Measurements from ENCODE around the gene MRPS34.

The MRPS34 gene

DNA sequence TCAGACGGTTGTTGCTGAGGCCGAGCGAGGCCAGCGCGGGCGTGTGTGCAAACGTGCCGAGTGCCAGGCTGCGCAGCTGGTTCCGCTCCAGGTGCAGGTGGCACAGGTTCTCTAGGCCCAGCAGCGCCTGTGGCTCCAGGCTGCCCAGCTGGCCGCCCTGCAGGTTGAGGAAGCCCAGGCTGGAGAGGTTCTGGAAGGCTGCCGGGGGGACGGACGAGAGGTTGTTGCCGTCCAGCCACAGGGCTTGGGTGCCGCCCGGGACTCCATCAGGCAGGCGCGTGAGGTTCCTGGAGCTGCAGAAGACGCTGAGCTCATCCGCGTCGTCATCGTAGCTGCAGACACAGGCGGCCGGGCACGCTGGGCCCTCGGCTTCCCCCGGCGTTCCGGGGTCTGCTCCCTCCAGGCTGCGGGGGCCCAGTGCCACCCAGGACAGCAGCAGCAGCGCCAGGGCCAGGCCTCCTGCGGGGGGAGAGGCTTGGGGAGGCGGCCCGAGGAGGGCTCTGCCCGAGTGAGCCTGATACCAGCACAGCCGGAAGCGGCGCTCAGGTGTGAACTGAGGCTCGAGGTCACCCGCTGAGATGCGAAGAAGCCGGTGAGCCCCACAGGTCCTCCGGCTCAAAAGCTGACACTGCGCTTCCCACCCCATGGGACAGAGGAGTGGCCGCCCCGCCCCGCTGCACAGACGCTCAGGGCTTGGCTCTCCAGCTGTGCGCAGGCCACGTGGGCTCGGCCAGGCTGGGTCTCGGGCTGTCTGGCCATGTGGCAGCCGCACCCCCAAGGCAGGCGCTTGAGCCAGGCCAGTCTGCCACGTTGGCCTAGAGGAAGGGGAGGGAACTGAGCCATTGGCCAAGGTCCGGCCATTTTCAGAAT, 19.2 kb upstream of the MRPS34 start:
- no peak overlapping the region for H3K4me3 ChIP-seq (ENCODE audit: low read length)
- H3K27ac ChIP-seq (ENCODE audit: low read depth, low read length) = no peak overlapping the region
- no peak overlapping the region for H3K9ac ChIP-seq (ENCODE audit: low read length)
- peaks cover 4% of the 10 kb centered on the region for H3K36me3 ChIP-seq (ENCODE audit: control insufficient read depth, insufficient read depth, low read length)
- H3K4me1 ChIP-seq (ENCODE audit: control insufficient read depth, insufficient read depth, low read length) = no peaks in the 10 kb centered on the region
- H3K27me3 ChIP-seq (ENCODE audit: control insufficient read depth, insufficient read depth, low read length) = no peaks in the 10 kb centered on the region

DNA sequence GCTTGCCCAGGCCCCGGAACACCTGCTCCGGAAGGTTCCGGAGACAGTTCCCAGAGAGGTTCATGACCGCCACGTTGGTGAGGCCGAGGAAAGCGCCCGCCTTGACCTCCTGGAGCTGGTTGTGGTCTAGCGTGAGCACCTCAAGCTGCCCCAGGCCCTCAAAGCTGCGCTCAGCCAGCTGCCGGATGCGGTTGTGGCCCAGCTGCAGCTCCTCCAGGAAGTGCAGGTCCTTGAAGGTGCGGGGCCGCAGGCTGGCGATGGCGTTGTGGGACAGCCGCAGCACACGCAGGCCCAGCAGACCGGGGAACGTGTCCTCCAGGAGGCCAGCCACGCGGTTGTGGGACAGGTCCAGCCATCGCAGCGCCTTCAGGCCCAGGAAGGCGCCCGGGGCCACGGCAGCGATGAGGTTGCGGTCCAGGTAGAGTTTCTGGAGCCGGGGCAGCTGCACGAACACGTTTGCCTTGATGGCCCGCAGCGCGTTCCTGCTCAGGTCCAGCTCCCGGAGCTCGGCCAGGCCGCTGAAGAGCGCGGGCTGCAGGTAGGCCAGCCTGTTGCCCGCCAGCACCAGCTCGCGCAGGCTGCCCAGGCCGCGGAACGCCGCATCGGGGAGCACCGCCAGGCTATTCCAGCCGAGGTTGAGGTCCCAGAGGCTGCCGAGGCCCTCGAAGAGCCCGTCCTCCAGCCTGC, 18.5 kb upstream of the MRPS34 start:
- no peaks in the 10 kb centered on the region for H3K4me1 ChIP-seq (ENCODE audit: control insufficient read depth, insufficient read depth, low read length)
- H3K9ac ChIP-seq (ENCODE audit: low read length) = no peak overlapping the region
- peaks cover 4% of the 10 kb centered on the region for H3K36me3 ChIP-seq (ENCODE audit: control insufficient read depth, insufficient read depth, low read length)
- no peak overlapping the region for H3K27ac ChIP-seq (ENCODE audit: low read depth, low read length)
- H3K27me3 ChIP-seq (ENCODE audit: control insufficient read depth, insufficient read depth, low read length) = no peaks in the 10 kb centered on the region
- H3K4me3 ChIP-seq (ENCODE audit: low read length) = no peak overlapping the region

DNA sequence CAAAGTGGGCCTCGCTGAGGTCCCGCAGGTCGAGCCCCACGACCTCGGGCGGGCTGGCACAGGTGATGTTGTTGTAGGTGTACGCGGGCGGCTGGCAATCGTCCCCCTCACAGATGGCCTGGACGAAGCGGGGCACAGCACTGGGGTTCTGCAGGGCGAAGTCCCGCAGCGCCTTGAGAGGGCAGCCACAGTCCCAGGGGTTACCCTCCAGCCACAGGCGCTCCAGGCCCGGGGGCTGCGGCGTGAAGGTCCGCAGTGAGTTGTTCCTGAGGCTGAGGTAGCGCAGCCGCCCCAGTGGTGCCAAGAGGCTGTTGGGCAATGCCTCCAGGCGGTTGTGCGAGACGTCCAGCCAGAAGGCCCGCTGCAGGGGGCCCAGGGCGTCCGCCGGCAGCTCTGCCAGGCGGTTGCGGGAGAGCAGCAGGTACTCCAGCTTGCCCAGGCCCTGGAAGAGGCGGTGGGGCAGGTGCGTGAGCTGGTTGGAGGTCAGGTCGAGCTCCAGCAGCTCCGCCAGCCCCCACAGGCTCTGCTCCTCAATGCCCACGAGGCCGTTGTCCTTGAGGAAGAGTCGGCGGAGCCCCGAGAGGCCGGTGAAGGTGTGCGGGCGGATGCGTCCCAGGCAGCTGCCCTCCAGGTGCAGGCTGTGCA, 17.8 kb upstream of the MRPS34 start:
- Histone ChIP-seq H3K4me1 (ENCODE audit: control insufficient read depth, insufficient read depth, low read length) (no peaks in the 10 kb centered on the region), H3K27ac (ENCODE audit: low read depth, low read length) (no peak overlapping the region), H3K27me3 (ENCODE audit: control insufficient read depth, insufficient read depth, low read length) (no peaks in the 10 kb centered on the region), H3K4me3 (ENCODE audit: low read length) (no peak overlapping the region), H3K36me3 (ENCODE audit: control insufficient read depth, insufficient read depth, low read length) (peaks cover 4% of the 10 kb centered on the region), H3K9ac (ENCODE audit: low read length) (no peak overlapping the region)

DNA sequence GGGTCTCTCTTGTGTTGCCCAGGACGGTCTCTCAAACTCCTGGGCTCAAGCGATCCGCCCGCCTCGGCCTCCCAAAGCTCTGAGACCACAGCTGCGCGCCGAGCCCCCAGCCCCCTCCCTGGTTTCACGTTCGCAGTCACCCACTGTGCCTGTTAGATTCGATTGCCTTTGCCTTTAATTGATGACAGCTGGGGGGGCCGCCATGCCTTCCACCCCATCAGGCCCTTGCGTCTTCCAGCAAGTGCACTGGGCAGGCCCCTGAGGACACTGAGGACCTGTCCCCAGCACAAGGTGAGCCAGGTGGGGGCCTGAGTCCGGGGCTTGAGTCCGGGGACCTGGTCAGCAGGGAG, 17.3 kb upstream of the MRPS34 start:
- no peaks in the 10 kb centered on the region for H3K4me1 ChIP-seq (ENCODE audit: control insufficient read depth, insufficient read depth, low read length)
- no peak overlapping the region for H3K27ac ChIP-seq (ENCODE audit: low read depth, low read length)
- no peaks in the 10 kb centered on the region for H3K27me3 ChIP-seq (ENCODE audit: control insufficient read depth, insufficient read depth, low read length)
- no peak overlapping the region for H3K4me3 ChIP-seq (ENCODE audit: low read length)
- H3K36me3 ChIP-seq (ENCODE audit: control insufficient read depth, insufficient read depth, low read length) = peaks cover 6% of the 10 kb centered on the region
- no peak overlapping the region for H3K9ac ChIP-seq (ENCODE audit: low read length)

DNA sequence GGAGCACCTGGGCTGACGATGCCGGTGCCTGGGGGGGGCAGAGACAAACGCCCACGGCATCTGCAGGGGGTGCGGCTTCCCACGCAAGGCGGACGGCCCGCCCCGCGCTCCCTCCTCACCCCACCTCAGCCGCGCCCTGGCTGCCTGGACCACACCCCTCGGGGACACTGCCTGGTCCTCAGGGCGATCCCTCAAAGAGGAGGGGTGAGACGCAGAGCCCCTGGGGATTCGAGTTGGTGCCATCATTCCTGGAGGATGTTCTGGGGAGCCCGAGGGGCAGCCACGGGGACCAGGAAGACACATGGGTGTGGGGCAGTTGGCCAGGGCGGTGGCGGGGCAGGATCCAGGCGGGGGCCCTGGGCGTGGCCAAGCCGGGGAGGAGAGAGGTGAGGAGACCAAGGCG, 16.7 kb upstream of the MRPS34 start:
- Histone ChIP-seq H3K4me1 (ENCODE audit: control insufficient read depth, insufficient read depth, low read length) (peaks cover 2% of the 10 kb centered on the region), H3K27me3 (ENCODE audit: control insufficient read depth, insufficient read depth, low read length) (no peaks in the 10 kb centered on the region), H3K27ac (ENCODE audit: low read depth, low read length) (no peak overlapping the region), H3K36me3 (ENCODE audit: control insufficient read depth, insufficient read depth, low read length) (peaks cover 7% of the 10 kb centered on the region), H3K4me3 (ENCODE audit: low read length) (no peak overlapping the region), H3K9ac (ENCODE audit: low read length) (no peak overlapping the region)

DNA sequence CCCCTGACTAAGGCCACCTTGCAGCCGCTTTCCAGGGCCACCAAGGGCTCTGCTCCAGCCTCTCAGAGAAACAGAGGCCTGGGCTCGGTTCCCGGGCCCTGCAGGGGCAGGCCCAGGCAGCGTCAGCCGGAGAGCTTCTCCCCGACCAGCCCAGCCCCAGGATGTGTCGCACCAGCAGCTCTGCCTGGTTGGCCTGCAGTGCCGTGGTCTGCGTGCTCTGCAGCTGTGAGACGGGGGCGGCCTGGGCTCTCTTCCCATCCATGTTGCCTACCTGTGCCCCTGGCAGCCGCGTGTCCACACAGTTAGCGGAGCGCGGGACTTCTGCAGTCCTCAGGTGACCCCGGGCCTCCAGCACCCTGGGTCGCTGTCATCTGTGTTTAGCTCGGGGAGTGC, 15.8 kb upstream of the MRPS34 start:
- H3K27me3 ChIP-seq (ENCODE audit: control insufficient read depth, insufficient read depth, low read length) = no peaks in the 10 kb centered on the region
- H3K36me3 ChIP-seq (ENCODE audit: control insufficient read depth, insufficient read depth, low read length) = peaks cover 7% of the 10 kb centered on the region
- H3K4me3 ChIP-seq (ENCODE audit: low read length) = no peak overlapping the region
- H3K9ac ChIP-seq (ENCODE audit: low read length) = no peak overlapping the region
- peaks cover 5% of the 10 kb centered on the region for H3K4me1 ChIP-seq (ENCODE audit: control insufficient read depth, insufficient read depth, low read length)
- no peak overlapping the region for H3K27ac ChIP-seq (ENCODE audit: low read depth, low read length)

DNA sequence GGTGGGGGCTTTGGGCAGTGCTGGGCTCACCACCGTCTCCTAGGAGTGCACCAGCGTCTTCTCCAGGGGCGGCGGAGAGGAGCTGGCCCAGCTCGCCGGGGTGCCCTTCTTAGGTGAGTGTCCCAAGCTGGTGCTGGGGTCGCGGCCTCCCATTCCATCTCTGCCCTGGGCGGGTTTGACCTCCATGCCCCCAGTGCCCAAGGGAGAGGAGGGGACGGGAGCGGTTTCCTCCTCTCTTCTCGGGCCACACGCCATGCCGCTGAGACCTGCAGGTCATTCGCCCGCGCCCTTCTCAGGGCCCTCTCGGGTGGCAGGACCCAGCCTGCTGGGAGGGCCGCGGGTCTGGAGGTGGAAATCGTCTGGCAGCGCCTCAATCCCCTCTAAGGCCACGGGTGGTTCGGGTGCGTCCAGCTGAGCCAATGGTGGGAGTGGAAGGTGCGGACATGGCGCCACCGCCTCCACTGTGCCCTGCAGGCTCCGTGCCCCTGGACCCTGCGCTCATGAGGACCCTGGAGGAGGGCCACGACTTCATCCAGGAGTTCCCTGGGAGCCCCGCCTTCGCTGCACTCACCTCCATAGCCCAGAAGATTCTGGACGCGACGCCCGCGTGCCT, 15.3 kb upstream of the MRPS34 start:
- H3K27me3 ChIP-seq (ENCODE audit: control insufficient read depth, insufficient read depth, low read length) = no peaks in the 10 kb centered on the region
- peaks cover 7% of the 10 kb centered on the region for H3K36me3 ChIP-seq (ENCODE audit: control insufficient read depth, insufficient read depth, low read length)
- H3K27ac ChIP-seq (ENCODE audit: low read depth, low read length) = no peak overlapping the region
- H3K4me3 ChIP-seq (ENCODE audit: low read length) = no peak overlapping the region
- H3K9ac ChIP-seq (ENCODE audit: low read length) = no peak overlapping the region
- H3K4me1 ChIP-seq (ENCODE audit: control insufficient read depth, insufficient read depth, low read length) = peaks cover 5% of the 10 kb centered on the region

DNA sequence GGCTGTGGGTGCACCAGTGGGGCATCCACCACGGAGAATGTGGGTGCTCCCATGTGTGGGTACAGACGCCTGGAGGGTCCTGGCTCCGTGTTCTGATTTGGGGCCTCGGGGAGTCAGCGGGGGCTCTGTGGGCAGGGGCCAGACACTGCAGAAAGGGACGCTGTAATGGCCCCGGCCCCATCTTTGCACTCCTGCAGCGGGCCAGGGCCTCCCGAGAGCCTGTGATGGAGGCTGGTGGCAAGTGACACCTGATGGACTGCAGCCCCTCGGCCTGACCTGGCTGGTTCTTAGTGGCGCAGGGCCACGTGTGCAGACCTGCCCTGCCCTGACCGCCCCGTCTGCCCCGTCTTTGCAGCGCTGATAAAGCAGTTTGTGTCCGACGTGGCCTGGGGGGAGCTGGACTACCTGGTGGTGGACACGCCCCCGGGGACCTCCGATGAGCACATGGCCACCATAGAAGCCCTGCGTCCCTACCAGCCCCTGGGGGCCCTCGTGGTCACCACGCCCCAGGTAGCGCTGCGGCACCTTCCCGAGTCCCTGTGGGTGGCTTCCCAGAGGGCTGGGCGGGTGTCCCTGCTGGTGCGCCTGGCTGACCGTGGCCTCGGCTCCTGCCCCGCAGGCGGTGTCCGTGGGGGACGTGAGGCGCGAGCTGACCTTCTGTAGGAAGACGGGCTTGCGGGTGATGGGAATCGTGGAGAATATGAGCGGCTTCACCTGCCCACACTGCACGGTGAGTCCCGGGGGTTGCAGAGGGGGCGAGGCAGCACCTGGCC, 14.6 kb upstream of the MRPS34 start:
- no peak overlapping the region for H3K9ac ChIP-seq (ENCODE audit: low read length)
- H3K36me3 ChIP-seq (ENCODE audit: control insufficient read depth, insufficient read depth, low read length) = peaks cover 7% of the 10 kb centered on the region
- H3K27ac ChIP-seq (ENCODE audit: low read depth, low read length) = no peak overlapping the region
- no peaks in the 10 kb centered on the region for H3K27me3 ChIP-seq (ENCODE audit: control insufficient read depth, insufficient read depth, low read length)
- peaks cover 5% of the 10 kb centered on the region for H3K4me1 ChIP-seq (ENCODE audit: control insufficient read depth, insufficient read depth, low read length)
- no peak overlapping the region for H3K4me3 ChIP-seq (ENCODE audit: low read length)

DNA sequence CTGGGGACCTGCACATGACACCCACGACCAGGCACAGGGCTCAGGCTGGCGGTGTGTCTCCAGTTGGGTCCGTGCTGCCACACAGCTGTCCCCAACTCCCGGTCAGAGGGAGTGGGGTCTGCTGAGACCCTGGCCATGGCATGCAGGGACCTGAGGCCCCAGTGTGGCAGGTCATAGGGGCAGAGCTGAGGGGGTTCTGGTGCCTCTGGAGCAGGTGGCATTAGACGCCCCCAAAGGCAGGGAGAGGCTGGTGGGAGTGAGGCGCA, 14.1 kb upstream of the MRPS34 start:
- Histone ChIP-seq H3K4me1 (ENCODE audit: control insufficient read depth, insufficient read depth, low read length) (peaks cover 5% of the 10 kb centered on the region), H3K27me3 (ENCODE audit: control insufficient read depth, insufficient read depth, low read length) (no peaks in the 10 kb centered on the region), H3K4me3 (ENCODE audit: low read length) (no peak overlapping the region), H3K36me3 (ENCODE audit: control insufficient read depth, insufficient read depth, low read length) (peaks cover 7% of the 10 kb centered on the region), H3K27ac (ENCODE audit: low read depth, low read length) (no peak overlapping the region), H3K9ac (ENCODE audit: low read length) (no peak overlapping the region)

DNA sequence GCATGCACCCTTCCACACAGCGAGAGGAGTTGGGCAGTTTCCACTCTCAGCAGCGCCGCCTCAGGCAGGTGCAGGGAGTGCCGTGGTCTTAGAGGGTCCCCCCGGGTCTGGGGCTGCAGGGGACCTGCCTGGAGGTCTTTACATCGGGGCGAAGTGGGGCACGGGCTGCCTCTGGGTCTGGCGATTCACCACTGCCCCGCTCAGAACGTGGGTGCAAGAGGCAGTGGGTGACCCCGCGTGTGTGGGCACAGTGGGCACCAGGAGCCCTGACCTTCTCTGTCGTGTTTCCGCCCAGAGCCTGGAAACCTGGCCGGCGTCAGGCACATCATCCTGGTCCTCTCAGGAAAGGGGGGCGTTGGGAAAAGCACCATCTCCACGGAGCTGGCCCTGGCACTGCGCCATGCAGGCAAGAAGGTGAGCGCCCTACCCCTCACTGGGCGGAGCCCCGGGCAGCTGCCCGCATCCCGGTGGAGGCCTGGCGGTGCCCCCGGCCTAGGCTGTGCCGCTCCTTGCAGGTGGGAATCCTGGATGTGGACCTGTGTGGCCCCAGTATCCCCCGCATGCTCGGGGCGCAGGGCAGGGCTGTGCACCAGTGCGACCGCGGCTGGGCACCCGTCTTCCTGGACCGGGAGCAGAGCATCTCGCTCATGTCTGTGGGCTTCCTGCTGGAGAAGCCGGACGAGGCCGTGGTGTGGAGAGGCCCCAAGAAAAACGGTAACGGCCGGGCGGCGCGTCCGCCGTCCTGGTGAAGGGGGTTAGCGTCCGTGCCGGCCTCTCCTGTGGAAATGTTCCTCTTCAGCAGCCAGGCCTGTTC, 13.5 kb upstream of the MRPS34 start:
- H3K27ac ChIP-seq (ENCODE audit: low read depth, low read length) = no peak overlapping the region
- peaks cover 7% of the 10 kb centered on the region for H3K36me3 ChIP-seq (ENCODE audit: control insufficient read depth, insufficient read depth, low read length)
- H3K4me1 ChIP-seq (ENCODE audit: control insufficient read depth, insufficient read depth, low read length) = peaks cover 7% of the 10 kb centered on the region
- no peak overlapping the region for H3K9ac ChIP-seq (ENCODE audit: low read length)
- H3K4me3 ChIP-seq (ENCODE audit: low read length) = no peak overlapping the region
- no peaks in the 10 kb centered on the region for H3K27me3 ChIP-seq (ENCODE audit: control insufficient read depth, insufficient read depth, low read length)

DNA sequence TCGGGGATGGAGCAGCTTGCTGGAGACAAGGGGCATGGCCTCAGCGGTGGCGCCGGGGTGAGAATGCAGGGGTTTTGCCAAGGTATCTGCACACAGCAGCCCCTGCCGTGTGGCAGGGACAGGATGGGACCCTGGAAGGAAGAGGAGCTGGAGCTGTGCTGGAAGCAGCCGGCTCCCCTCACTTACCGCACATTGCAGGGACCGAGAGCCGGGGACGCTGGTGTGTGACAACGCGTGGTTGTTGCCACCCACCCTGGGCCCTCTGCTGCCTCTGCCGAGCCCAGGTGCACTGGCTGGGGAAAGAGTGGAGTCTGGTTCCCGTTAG, 12.9 kb upstream of the MRPS34 start:
- Histone ChIP-seq H3K4me3 (ENCODE audit: low read length) (no peak overlapping the region), H3K27ac (ENCODE audit: low read depth, low read length) (no peak overlapping the region), H3K36me3 (ENCODE audit: control insufficient read depth, insufficient read depth, low read length) (peaks cover 11% of the 10 kb centered on the region), H3K4me1 (ENCODE audit: control insufficient read depth, insufficient read depth, low read length) (peaks cover 12% of the 10 kb centered on the region), H3K27me3 (ENCODE audit: control insufficient read depth, insufficient read depth, low read length) (no peaks in the 10 kb centered on the region), H3K9ac (ENCODE audit: low read length) (no peak overlapping the region)

All from rectal smooth muscle tissue (tissue), 1 donor.